DMS153 treated with DMSO at 0.1 percent for 48 hours (cell line): ENCODE measurements around the gene ASB13.

Experiments used
- DNase-seq: peaks from one replicate; lab custom pipeline; 2025; ENCODE audit not compliant: unreplicated experiment; lab: John Stamatoyannopoulos, UW

The ASB13 gene

DNA sequence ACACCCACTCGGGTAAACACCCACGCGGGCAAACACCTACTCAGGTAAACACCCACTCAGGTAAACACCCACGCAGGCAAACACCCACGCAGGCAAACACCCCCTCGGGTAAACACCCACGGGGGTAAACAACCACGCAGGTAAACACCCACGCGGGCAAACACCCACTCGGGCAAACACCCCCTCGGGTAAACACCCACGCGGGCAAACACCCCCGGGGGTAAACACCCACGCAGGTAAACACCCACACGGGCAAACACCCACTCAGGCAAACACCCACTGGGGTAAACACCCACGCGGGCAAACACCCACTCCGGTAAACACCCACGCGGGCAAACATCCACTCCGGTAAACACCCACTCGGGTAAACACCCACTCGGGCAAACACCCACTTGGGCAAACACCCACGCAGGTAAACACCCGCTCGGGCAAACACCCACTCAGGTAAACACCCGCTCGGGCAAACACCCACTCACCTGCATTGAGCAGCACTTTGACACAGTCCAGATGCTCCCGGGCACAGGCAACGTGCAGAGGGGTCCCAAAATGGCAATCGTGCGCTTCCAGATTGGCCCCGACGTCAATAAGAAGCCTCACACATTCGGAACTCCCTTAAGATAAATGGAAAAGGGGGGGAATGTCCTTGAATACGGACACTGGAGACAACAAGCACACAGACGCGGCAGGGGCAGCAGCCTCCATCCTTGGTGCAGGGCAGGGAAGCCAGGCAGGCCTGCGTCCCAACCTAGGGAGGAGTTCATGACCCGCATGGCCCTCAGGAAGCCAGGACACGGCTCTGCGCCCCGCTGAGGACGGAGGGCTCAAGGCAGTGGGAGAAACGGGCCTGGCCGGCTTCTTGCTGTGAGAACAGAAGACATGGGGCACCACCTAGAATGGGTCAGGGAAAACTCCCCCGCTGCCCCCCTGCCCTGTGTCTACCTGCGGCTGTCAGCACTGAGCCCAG lies 17.6 kb downstream of the ASB13 start:
- no peak for DNase-seq

DNA sequence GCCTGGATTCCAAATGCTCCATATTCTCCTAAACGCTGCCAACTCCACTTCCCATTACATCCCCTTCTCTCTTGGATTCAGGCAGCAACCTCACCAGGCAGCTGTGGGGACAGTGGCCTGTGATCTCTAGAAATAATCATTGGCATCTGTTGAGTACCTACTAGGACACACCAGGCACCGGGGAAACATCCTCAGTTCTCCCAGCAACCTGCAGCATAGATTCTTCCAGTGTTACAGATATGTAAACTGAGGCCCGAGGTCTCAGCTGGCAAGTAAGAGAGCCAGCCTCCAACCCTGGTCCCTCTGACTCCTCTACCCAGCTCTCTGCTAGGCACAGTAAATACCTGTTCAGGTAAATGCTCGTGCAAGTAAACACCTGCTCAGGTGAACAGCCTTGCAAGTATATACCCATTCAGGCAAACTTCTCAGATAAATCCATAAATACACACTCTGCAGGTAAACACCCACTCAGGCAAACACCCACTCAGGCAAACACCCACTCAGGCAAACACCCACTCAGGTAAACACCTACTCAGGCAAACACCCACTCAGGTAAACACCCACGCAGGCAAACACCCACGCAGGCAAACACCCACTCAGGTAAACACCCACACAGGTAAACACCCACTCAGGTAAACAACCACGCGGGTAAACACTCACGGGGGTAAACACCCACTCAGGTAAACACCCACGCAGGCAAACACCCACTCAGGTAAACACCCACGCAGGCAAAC lies 18.7 kb downstream of the ASB13 start:
- DNase-seq: no peak

DNA sequence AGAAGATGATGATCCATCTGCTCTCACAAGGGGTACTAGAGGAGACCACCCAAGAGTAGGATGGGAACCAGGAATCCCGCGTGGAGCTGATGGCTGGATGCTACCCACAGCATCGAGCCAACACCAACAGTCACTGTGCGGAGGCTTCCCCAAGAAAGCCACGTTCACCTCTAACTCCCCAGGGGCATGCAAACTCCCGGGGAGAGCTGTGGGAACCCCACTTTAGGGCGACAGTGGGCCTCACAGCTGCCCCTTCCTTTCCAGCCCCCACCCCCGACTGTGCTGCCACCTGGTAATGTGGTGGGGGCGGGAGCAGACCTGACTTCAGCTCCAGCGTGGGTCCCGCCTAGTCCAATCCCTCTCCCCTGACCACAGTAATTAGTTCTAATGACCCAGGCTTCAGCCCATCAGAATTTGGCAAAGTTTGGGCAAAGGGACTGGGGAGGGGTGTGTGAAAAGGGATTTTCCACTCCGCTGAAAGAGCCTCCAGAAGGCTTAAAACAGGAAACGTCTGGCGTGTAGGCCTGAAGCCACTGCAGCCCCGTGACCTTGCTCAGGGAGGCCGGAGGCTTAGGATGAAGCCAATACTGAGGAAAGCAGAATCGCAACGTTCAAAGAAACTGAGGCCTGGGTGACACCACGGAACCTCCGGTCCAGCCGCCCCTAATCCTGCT lies 20.3 kb downstream of the ASB13 start:
- DNase-seq: no peak

DNA sequence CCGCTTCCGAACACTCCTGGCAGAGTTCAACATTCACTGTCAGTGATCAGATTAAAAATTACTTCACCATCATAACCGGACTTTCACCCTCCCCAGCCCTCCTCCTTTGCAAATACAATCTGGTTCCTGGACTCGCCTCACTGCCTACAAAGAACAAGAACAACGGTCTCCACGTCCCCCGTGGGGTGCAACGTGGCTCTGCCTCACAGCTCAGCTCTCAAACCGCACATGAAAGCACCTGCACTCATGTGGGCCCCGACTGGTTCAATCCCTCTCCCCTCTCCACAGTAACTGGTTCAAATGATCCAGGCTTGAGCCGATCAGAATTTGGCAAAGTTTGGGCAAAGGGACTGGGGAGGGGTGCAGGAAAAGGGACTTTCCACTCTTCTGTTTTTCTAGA lies 21.0 kb downstream of the ASB13 start:
- no peak for DNase-seq

DNA sequence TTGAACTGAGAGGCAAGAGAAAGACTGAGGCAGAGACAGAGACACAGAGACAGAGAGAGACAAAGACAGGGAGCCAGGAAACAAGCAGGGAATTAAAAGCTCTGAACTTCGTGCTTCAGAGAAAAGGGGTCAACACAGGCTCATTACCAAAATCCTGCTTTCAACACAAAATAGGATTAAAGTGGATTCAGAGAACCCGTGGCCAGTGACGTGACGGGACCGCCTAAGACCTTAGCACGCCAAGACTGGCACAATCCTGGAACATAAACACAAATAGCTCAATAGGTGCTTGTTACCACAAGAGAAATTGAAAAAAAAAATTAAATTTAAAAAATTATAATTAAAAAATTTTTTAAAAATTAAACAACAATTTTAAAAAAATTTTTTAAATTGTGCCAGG lies 21.5 kb downstream of the ASB13 start:
- DNase-seq: no peak

DNA sequence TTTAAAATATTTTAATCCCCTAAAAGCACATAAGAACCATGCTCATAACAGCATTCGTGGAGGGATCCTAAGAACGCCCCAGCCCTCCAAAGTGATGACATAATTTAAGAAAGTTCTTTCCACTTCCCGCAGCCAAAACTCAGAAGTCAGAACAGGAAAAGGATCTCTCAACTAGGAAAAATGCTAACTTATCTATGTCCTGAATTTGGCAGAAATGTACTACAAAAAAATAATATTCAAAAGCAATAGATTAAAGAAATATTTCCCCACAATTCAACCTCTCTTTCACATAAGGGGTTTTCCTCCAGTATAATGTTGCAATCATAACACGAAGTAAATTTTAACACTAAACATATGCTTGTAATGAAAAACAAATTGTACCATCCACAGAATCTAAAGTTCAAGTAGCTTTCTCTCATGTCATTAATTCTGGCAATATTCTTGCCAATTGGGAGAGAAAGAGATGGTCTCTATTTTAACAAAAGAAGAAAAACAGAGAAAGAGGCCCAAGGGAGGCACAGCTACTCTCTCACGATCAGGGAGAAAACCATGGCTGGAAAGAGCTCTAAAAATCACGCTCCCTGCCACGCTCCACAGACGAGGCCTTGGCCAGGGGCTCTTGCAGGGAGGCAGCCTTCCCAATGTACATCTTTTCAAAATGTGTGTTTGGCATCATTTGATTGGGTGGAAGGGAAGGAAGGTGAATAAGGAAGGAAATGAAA lies 22.9 kb downstream of the ASB13 start:
- no peak for DNase-seq

DNA sequence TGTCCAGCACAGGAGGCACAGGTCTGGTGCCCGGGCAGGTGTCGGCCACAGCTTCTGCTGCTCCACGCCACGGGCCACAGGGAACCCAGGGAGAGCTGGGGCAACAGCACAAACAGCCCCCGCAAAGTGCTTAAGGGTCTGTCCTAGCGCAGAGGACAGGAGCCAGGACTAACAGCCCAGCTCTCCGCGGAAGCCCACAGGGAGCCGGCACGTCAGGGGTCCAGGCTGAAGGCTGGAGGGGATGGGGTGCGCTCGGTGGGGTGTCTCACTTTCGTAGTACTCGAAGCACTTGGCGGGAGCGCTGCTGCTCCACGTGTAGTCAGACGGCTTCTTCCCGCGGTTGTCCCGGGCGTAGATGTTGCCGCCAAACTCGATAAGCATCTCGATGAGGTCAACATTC lies 24.9 kb downstream of the ASB13 start:
- DNase-seq: no peak

DNA sequence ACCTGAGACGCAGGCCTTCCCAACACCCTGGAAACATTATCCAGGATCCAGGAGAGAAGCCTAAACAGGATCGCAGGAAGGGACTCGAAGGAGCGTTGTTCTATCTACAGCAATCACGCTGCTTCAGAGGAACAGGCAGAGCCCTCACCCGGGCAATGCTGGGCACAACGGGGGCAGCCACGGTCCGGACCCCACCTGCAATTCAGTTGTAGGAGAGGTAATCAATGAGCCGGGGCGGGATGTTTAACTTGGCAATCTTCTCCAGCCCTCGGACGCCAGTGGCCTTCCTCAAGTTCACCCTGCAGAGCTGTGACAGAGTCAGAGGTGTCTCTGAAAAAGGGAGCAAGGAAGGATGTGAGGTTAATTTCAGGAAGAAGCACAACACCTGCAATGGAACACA lies 25.9 kb downstream of the ASB13 start:
- no peak for DNase-seq

DNA sequence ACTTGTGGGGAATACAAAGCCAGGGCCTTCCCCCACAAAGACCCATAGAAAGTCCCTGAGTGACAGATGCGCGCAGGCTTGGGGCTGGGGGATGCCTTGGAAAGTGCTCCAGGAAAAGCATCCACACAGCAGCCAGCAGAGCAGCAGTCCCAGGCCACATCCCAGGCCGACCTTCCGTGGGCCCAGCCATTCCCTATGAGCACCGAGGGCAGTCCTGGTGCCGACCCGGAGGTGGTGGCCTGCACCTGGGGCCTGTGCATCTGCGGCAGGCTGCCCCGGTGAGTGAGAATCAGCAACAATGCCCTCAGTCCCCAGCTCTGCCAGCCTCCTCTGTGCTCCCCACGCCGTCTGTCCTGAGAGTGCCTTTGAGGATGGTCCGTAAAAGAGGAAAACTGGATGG lies 26.4 kb downstream of the ASB13 start:
- DNase-seq: no peak

DNA sequence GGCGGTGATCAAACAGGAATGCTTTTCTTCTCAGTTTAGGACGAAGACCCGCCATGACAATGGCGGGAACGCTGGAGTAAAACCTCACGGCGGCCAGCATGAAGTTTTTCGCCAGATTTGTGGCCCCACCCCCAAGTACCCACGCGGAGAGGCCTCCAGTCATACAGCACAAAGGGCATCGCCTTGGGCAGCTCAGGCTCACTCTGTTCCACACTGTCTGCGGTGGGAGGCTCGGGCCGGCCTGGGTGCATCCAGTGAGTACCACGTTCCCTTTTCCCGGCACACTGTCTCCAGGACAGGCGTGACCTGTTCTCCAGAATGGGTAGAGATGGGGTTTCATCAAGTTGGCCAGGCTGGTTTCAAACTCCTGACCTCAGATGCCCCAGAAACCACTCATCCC lies 27.3 kb downstream of the ASB13 start:
- DNase-seq: no peak

DNA sequence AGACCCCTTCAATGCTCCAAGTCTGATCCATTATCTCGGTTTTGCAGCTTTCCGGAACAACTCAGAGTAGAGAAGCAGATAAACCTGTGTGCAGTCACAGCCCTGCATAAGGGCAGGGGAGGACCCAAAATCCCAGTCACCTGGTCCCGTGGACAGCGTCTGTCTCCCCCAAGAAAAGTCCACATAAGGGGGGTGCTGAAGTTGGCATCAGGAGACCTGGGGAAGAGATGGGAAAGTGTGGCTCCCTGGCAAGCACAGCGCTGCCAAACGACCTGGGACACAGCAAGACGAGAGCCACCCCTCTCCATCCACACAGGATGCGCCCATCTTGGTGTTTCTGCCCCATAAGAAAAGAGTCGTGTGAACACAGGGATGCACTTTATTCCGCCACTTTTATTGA lies 27.9 kb downstream of the ASB13 start:
- DNase-seq: no peak

DNA sequence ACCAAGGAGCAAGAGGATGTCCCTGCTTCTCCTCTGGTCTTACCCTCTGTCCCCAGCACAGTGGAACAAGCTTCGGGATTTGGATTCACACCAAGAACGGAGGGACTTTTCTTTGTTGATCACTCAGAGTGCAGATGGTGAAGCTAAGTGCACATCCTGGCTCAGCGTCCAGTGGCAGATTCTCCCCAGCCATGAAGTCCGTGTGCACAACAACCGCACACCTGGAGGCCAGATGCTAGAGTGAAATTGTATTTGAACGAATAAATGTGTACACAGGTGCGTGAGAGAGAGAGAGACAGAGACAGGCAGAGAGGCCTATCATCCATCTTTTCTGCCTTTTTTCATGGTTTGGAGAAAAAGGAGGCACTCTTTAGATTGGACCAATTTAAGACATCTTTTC lies 31.5 kb downstream of the ASB13 start:
- no peak for DNase-seq

DNA sequence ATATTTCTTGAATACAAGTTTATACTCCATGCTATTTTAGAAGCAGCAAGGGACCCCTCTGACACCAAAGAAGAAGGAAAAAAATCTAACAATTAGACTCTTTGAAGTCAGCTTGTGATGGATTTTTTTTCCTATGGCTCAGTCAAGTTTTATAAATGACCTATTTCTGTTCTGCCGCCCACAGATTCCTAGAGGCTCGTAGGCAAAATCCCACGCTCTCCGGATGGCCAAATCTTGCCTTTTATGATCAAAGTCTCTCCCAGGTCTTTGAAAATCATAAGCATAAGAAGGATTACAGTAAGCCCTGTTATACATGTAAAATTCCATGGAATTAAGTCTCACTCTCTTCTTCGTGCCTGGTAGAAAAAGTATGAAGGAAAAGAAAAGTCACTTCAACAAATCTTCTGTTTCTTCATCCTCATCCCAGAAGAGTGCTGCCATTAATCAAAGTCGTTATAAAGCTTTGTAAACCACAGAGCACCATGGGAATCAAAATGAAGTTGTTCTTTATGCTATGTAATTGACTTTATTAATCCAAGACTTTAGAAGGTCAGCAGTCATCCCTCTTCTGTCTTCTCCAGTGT lies 33.1 kb downstream of the ASB13 start:
- DNase-seq: no peak

DNA sequence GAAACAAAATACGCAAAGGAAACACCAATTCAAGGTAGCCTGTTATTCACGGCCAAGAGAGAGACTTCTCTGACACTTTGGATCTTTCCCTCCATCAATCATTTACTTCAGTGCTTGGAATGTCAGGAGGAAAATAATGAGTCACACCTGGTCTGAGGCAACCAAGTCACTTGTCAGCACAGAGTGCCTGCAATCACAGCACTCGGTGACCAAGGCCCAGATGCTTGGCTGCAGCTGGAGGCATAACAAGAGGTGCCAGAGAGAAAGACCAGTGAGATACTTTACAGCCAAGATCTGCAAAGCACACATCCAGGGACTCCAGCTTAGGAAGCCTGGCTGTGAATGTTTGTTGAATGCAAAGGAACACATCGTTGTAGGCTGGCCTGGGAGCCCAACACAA lies 33.9 kb downstream of the ASB13 start:
- DNase-seq: no peak

DNA sequence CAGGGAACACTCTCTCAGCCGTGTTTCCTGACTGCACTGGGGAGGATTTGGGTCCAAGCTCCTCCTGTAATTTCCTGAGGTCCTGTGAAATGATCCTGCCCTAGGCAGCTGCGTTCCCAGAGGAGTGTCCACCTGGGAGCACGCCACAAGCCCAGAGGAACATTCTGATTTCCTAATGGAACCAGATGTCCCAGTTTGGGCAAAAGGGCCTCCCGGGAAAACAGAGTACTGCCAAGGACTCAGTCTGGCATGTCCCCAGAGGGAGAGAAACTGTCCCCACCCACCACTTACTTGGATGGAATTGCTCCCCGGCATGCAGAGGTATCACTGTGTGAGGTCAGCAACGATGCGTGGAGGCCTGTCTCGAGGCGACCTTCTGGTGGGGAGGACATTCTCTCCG lies 34.5 kb downstream of the ASB13 start:
- no peak for DNase-seq

DNA sequence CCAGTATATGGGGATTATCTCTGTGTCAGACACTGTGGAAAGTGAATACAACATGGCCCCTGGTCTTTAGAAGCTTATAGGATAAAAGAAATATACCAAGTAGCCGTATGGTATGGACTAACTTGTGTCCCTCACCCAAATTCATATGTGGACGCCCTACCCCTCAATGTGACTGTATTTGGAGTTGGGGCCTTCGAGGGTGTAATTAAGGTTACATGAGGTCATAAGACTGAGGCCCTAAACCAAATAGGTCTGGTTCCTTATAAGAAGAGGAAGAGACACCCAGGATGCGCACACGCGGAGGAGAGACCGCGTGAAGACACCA lies 36.3 kb downstream of the ASB13 start:
- no peak for DNase-seq

DNA sequence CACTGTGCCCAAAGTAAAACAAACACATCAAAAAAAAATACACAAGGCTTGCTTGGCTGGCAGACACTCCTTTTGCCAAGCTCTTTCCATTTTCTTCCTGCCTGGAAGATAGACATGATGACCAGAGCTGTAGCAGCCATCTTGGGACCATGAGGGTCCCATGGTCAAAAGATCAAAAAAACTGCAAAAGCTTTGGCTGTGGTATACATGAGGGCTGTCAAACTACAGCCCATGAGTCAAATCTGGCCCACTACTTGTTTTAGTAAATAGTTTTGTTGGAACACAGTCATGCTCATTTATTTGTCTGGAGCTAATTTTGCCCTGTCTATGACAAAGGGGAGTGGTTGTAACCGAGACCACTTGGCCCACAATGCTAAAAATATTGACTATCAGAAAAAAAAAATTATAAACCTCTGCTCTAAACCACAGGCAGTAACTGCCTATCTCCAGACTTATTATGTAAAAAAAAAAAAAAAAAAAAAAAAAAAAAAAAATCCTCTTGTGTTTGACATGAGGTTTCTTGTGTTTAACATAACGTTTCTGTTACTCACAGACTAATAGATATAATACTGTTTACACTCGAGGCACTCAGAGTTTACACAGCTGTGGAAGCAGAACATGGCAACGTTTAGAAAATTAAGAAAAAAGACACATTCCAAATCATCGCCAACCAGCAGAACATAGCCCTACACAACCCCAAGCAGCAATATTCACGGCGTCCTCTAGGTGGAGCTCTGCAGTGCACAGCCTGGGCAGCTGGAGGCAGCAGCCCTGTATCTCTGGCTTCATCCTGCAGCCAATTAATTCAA lies 36.9 kb downstream of the ASB13 start:
- DNase-seq: no peak

DNA sequence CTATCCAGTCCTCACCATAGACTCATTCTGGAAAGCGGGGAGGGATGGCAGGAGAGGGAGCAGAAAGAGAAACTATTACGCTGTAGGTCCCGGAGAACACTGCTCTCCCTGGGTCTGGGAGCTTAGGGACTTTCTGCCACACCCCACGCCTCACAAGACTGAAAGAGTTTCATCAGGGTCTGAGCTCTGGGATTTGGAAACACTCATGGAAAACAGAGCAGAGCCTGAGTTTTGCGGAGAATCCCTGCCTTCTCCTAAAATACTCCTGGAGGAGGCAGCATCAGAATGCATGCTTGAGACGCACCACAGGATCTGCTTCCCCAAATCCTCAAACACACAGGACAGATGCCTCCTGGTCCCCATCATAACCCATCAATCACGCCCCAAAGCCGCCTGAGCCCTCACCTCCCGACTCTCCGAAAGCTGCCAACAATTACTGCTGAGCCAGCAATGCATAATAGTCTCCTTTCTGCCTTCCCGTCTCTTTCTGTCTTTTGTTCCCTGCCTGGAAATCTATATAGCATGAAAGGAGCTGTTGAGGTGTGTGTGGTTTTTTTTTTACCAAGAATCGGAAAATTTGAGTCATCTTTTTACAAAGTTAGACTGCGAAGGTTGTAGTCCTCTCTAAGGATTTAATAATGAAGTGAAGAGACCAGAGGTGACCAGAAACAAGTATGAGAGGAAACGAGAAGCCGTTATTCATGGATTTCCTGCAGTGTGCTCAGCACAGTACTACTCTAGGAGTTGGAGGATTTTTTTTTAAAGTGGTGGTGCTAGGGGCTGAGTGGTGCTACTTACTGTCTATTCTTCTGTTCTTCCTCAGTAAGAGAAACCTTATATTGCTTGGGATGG lies 37.7 kb downstream of the ASB13 start:
- DNase-seq: no peak

DNA sequence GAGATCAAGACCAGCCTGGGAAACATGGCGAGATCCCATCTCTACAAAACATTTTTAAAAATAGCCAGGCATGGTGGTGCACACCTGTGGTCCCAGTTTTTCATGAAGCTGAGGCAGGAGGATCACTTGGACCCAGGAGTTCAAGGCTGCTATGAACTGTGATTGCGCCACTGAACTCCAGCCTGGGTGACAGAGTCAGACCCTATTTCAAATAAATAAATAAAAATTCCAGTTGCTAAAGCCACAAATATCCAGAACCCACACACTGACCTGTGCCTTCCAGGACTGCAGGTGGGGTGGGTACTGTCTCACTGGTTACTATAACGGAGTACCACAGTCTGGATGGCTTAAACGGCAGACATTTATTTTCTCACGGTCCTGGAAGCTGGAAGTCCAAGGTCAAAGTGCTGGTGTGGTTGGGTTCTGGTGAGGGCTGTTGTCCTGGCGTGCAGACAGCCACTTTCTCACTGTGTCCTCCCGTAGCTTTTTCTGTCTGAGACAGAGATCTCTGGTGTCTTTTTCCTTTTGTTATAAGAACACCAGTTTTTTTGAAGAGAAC lies 38.8 kb downstream of the ASB13 start:
- DNase-seq: no peak
